CD4-positive, alpha-beta T cell (primary cell): Measurements from ENCODE around the gene GCLC. TPM values are rescaled to one million over a fixed set of nuclear protein-coding genes. Genes with fewer than 3 reads are reported as not detected.

Source experiments
- ATAC-seq: fragments of 200-7000 bp; cut with Tn5 transposase; one replicate; pipeline ENCODE4 v1.10.0; 2022; ENCODE audit warnings: mild to moderate bottlenecking; ENCODE audit not compliant: poor library complexity
- CTCF ChIA-PET: fragments of 350-600 bp; sonication (Branson Sonifier 250); formaldehyde crosslinking; loops from one replicate; lab custom pipeline; 2021; ENCODE audit warnings: antibody characterized with exemption, inconsistent platforms; lab: Charles Lee
- POLR2A ChIA-PET: fragments of 350-600 bp; sonication (Branson Sonifier 250); formaldehyde crosslinking; loops from one replicate; lab custom pipeline; 2021; ENCODE audit warnings: antibody characterized with exemption, inconsistent platforms; lab: Charles Lee
- DNase-seq, 14 experiments: peaks; one replicate each; pipeline ENCODE4 v3.0.0-alpha.2; 2013 to 2020; ENCODE audit warnings: mixed read lengths in 2 of 14
- H3K27ac ChIP-seq, 2 donors: one replicate each; pipeline versions ENCODE4 v1.5.1 to v1.7.0; 2013; ENCODE audit warnings: low read length in 2 of 2, low read depth in 1 of 2, mild to moderate bottlenecking in 1 of 2
- H3K27me3 ChIP-seq, 2 experiments: 1 replicate in 1 of 2; 2 replicates in 1 of 2; pipeline versions ENCODE4 v1.6.1 to v1.7.0; 2013; ENCODE audit warnings: low read length in 2 of 2, control low read depth in 1 of 2, mild to moderate bottlenecking in 1 of 2, moderate library complexity in 1 of 2; ENCODE audit not compliant: insufficient read depth in 2 of 2, control insufficient read depth in 1 of 2
- H3K36me3 ChIP-seq: one replicate; pipeline ENCODE4 v1.6.1; 2013; ENCODE audit warnings: low read length, control low read depth; ENCODE audit not compliant: insufficient read depth
- H3K4me1 ChIP-seq: one replicate; pipeline ENCODE4 v1.6.1; 2013; ENCODE audit warnings: low read length, control low read depth; ENCODE audit not compliant: insufficient read depth
- H3K4me3 ChIP-seq: one replicate; pipeline ENCODE4 v1.5.1; 2013; ENCODE audit warnings: mild to moderate bottlenecking, low read length, moderate library complexity
- H3K9me3 ChIP-seq, 2 experiments: 1 replicate in 1 of 2; 2 replicates in 1 of 2; pipeline versions ENCODE4 v1.6.1 to v1.7.0; 2013; ENCODE audit warnings: low read length in 2 of 2, mild to moderate bottlenecking in 2 of 2, control low read depth in 1 of 2, moderate library complexity in 1 of 2; ENCODE audit not compliant: control insufficient read depth in 1 of 2, insufficient read depth in 1 of 2
- H3K27ac Mint-ChIP-seq: one replicate; pipeline ENCODE4 v1.8.0; 2020; ENCODE audit warnings: mixed read lengths
- H3K27me3 Mint-ChIP-seq: one replicate; pipeline ENCODE4 v1.8.0; 2021; ENCODE audit warnings: mixed read lengths
- H3K36me3 Mint-ChIP-seq: one replicate; pipeline ENCODE4 v1.8.0; 2021; ENCODE audit warnings: low read depth, mixed read lengths
- H3K4me1 Mint-ChIP-seq: one replicate; pipeline ENCODE4 v1.8.0; 2021; ENCODE audit warnings: low read depth, mixed read lengths
- H3K4me3 Mint-ChIP-seq: one replicate; pipeline ENCODE4 v1.8.0; 2020; ENCODE audit warnings: mild to moderate bottlenecking, mixed read lengths
- H3K9me3 Mint-ChIP-seq: one replicate; pipeline ENCODE4 v1.8.0; 2020; ENCODE audit warnings: mixed read lengths
- intact Hi-C, 2 experiments: fragments of 100-400 bp; cut with DNase I in 1 of 2; cut with micrococcal nuclease in 1 of 2; formaldehyde crosslinking; loops; one replicate each; pipeline versions ENCODE4 v1.15.1 to v1.9.0; 2023 to 2025; cut with DNase I, micrococcal nuclease
- total RNA-seq, 174 experiments: library from RNA in 2 of 174; stranded (reverse) in 2 of 174; gene quantifications; one replicate each; pipeline ENCODE4 v1.2.3 and lab custom pipeline; 2021 to 2026
- TF ChIP-seq, protein P1 (sequence below): fragments of 200-600 bp; IDR thresholded peaks from one replicate; pipeline ENCODE4 v1.8.0; 2022; ENCODE audit warnings: antibody characterized with exemption, mild to moderate bottlenecking

GCLC gene
- total RNA-seq, 2 experiments from 2014 or later: 8.9 to 10.1 TPM

DNA sequence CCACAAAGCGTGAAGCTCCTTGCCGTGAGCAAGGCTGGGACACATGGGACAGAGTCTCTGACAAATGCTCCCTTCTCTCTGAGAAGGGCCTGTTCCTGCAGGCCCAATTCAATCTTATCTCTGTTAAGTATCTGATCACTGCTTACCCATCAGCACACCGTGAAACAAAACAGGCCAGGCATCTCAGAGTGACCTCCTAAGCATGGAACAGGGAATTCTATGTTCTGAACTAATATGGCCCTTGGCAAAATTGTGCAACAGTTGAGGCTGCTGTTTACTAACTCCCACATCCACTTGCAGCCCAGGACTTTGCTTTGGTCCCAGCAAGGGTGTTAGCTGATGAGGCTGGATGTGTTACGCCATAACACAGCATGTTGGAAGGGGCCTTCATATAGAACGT, 79.2 kb downstream of the GCLC start:
- no peak for ATAC-seq
- TF ChIP-seq, protein P1, sequence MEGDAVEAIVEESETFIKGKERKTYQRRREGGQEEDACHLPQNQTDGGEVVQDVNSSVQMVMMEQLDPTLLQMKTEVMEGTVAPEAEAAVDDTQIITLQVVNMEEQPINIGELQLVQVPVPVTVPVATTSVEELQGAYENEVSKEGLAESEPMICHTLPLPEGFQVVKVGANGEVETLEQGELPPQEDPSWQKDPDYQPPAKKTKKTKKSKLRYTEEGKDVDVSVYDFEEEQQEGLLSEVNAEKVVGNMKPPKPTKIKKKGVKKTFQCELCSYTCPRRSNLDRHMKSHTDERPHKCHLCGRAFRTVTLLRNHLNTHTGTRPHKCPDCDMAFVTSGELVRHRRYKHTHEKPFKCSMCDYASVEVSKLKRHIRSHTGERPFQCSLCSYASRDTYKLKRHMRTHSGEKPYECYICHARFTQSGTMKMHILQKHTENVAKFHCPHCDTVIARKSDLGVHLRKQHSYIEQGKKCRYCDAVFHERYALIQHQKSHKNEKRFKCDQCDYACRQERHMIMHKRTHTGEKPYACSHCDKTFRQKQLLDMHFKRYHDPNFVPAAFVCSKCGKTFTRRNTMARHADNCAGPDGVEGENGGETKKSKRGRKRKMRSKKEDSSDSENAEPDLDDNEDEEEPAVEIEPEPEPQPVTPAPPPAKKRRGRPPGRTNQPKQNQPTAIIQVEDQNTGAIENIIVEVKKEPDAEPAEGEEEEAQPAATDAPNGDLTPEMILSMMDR: no peak
- Mint-ChIP-seq H3K27ac (no peak overlapping the region), H3K4me3 (no peak overlapping the region), H3K4me1 (peaks cover 7% of the 10 kb centered on the region), H3K36me3 (no peaks in the 10 kb centered on the region), H3K9me3 (no peaks in the 10 kb centered on the region), H3K27me3 (no peaks in the 10 kb centered on the region)
- CTCF ChIA-PET: no interaction called here
- H3K27ac ChIP-seq: no peak overlapping the region
- no peak for DNase-seq
- no peaks in the 10 kb centered on the region for H3K9me3 ChIP-seq
- H3K4me1 ChIP-seq: no peaks in the 10 kb centered on the region
- POLR2A ChIA-PET: no interaction called here
- intact Hi-C loops: no loop called here
- no peaks in the 10 kb centered on the region for H3K36me3 ChIP-seq
- no peaks in the 10 kb centered on the region for H3K27me3 ChIP-seq
- H3K4me3 ChIP-seq: no peak overlapping the region

DNA sequence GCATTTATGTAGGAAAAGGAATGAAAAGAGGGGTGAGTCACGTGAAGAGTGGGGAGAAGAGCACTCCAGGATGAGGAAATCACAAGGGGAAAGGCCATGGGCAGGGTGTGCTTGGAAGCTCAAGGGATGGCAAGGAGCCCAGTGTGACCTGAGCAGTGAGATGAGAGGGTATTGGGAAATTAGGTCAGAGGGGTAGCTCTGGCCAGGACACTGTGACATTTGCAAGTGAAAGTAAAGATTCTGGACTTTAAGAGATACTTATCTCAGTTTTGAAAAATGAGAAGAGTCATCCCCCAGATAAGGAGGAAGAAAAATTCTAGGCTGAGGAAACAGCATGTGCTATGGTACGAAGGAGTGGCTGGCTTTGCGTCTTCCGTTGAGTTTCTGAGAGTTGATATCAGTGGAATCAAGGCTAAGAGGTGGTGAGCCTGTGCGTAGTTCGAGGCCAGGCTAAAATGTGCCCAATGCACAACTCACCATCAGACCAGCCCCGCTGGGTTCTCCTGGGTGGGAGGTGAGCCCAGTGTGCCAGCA, 79.9 kb downstream of the GCLC start:
- no peaks in the 10 kb centered on the region for H3K27me3 ChIP-seq
- H3K9me3 ChIP-seq: no peaks in the 10 kb centered on the region
- intact Hi-C loops: no loop called here
- H3K27ac ChIP-seq: no peak overlapping the region
- TF ChIP-seq, protein P1: no peak
- Mint-ChIP-seq H3K27ac (no peak overlapping the region), H3K27me3 (no peaks in the 10 kb centered on the region), H3K9me3 (no peaks in the 10 kb centered on the region), H3K4me3 (no peak overlapping the region), H3K4me1 (peaks cover 7% of the 10 kb centered on the region), H3K36me3 (no peaks in the 10 kb centered on the region)
- no peaks in the 10 kb centered on the region for H3K4me1 ChIP-seq
- DNase-seq (no peak), ATAC-seq (no peak)
- H3K4me3 ChIP-seq: no peak overlapping the region
- no peaks in the 10 kb centered on the region for H3K36me3 ChIP-seq
- ChIA-PET POLR2A (no interaction called here), CTCF (no interaction called here)

DNA sequence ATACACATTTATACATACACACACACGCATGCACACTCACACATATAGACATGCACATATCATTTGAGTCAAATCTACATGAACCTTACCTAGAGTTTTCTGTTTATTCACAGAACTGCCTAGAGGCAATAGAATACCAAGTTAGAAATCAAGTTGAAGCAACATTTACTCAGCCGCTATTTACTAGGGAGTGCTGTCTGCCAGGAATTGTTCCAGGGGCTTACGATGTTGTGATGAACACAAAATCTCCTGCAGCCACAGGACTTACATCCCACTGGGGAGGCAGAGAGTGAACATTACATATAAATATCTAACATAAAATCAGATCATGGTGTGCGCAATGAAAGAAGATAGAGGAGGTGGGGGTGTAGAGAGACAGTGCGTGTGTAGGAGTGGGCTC, 80.4 kb downstream of the GCLC start:
- Histone ChIP-seq H3K36me3 (no peaks in the 10 kb centered on the region), H3K9me3 (no peaks in the 10 kb centered on the region), H3K4me1 (no peaks in the 10 kb centered on the region), H3K4me3 (no peak overlapping the region), H3K27me3 (no peaks in the 10 kb centered on the region), H3K27ac (no peak overlapping the region)
- H3K27me3 Mint-ChIP-seq: no peaks in the 10 kb centered on the region
- peaks cover 4% of the 10 kb centered on the region for H3K4me1 Mint-ChIP-seq
- intact Hi-C loops: no loop called here
- ATAC-seq (no peak), DNase-seq (no peak)
- H3K27ac Mint-ChIP-seq: no peak overlapping the region
- POLR2A ChIA-PET: no interaction called here
- no peak overlapping the region for H3K4me3 Mint-ChIP-seq
- H3K9me3 Mint-ChIP-seq: no peaks in the 10 kb centered on the region
- CTCF ChIA-PET: no interaction called here
- TF ChIP-seq, protein P1: no peak
- H3K36me3 Mint-ChIP-seq: no peaks in the 10 kb centered on the region
